Retinal pigment epithelial cell (primary cell): Measurements from ENCODE around the gene TBL1X.

ENCODE experiments used
- DNase-seq: peaks from one replicate; pipeline ENCODE4 v3.0.0-alpha.2; 2010; ENCODE audit warnings: low read depth
- H3K4me3 ChIP-seq: 2 replicates; pipeline ENCODE4 v1.5.1; 2011; ENCODE audit warnings: mild to moderate bottlenecking, low read length, control low read depth, moderate library complexity
- TF ChIP-seq, protein P1 (sequence below): conservative IDR thresholded peaks from 2 replicates; pipeline ENCODE4 v1.5.1; 2011; ENCODE audit warnings: low read depth, low read length, control low read depth, inconsistent platforms

Gene TBL1X

DNA sequence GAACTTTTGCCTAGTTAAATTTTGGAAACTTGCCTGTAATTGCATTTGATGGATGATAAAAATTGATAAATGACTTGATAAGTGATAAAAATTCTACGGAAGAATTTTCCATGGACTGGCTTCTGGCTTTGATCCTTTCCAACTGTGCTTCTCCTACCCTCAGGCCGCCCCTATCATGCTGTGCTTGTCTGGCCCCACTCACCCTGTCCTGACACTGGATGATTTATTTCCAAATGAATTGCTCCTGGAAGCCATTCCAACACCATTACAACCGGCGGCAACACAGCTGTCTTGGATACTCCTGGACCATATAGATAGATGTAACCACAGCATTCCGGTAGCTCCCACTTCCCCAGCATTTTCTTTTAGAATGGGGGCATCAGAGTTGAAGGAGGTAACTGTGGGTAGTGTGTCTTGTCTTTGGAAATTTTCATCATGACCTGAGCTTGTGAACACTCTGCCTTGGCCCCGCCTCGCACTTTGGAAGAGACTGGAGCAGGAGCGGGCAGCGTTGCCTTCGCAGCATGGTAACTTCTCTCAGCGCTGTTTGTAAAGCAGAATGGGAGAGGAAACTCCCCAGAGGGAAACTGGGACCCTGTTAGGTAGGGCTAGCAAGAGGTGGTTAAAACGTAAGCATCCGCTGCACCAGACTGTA lies 77.4 kb downstream of the TBL1X start:
- DNase-seq = no peak
- TF ChIP-seq, protein P1, sequence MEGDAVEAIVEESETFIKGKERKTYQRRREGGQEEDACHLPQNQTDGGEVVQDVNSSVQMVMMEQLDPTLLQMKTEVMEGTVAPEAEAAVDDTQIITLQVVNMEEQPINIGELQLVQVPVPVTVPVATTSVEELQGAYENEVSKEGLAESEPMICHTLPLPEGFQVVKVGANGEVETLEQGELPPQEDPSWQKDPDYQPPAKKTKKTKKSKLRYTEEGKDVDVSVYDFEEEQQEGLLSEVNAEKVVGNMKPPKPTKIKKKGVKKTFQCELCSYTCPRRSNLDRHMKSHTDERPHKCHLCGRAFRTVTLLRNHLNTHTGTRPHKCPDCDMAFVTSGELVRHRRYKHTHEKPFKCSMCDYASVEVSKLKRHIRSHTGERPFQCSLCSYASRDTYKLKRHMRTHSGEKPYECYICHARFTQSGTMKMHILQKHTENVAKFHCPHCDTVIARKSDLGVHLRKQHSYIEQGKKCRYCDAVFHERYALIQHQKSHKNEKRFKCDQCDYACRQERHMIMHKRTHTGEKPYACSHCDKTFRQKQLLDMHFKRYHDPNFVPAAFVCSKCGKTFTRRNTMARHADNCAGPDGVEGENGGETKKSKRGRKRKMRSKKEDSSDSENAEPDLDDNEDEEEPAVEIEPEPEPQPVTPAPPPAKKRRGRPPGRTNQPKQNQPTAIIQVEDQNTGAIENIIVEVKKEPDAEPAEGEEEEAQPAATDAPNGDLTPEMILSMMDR = no peak
- H3K4me3 ChIP-seq = no peak overlapping the region

GRCh38 chrX:9542761-9543111 lies 77.9 kb downstream of the TBL1X start:
- DNase-seq = no peak
- TF ChIP-seq, protein P1 = no peak
- no peak overlapping the region for H3K4me3 ChIP-seq

DNA sequence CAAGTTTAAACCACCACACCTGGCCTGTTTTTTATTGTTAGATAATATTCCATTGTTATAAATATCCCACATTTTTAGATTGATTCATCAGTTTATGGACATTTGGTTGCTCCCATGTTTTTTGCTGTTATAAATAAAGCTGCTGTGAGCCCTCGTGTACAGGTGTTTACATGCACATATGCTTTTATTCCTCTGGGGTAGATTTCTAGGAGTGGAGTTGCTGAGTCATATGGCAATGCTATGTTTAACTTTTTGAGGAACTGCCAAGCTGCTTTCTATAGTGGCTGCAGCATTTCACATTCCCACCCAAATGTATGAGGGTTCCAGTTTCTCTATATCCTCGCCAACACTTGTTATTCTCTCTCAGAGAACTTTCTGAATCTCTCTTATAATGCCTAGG lies 90.5 kb downstream of the TBL1X start:
- DNase-seq = no peak
- no peak overlapping the region for H3K4me3 ChIP-seq
- TF ChIP-seq, protein P1 = no peak

- H3K4me3 ChIP-seq = no peak overlapping the region
- TF ChIP-seq, protein P1 = no peak
- DNase-seq = no peak
Measured at GRCh38 chrX:9557091-9557490, 92.2 kb downstream of the TBL1X start.

- no peak for DNase-seq
- no peak overlapping the region for H3K4me3 ChIP-seq
- TF ChIP-seq, protein P1 = no peak
Measured at GRCh38 chrX:9557521-9557920, 92.7 kb downstream of the TBL1X start.

GRCh38 chrX:9558615-9559014 lies 93.8 kb downstream of the TBL1X start:
- no peak for DNase-seq
- TF ChIP-seq, protein P1 = no peak
- H3K4me3 ChIP-seq = no peak overlapping the region

DNA sequence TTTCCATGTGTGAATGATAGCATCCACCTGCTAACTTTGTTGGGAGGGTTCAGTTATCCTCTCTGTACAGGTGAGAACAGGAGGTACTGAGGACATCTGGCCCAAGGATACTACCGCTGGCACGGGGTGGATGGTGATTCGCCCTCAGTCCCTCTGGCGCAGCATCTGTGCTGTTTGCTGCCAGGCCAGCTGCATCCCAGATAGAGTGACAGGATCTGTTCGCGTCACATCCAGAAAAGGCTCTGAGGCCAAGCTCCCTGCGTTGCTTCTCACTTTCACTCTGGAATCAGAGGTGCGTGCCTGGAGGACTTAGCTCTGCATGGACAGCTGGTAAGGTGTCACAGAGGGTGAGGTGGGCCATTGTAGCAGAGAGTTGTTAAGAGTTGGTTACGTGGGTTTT lies 95.4 kb downstream of the TBL1X start:
- TF ChIP-seq, protein P1 = no peak
- no peak overlapping the region for H3K4me3 ChIP-seq
- DNase-seq = no peak
